Liver (tissue), 9 donors: ENCODE results near the gene IL6. TPM values are rescaled to one million over a fixed set of nuclear protein-coding genes. Genes with fewer than 3 reads are reported as not detected.

Experiments used
- DNase-seq: peaks from one replicate; pipeline ENCODE4 v3.0.0-alpha.2; 2017; ENCODE audit warnings: low spot score
- H3K27ac ChIP-seq, 2 donors: one replicate each; pipeline ENCODE4 v1.7.0; 2013; ENCODE audit warnings: inconsistent platforms in 2 of 2, low read length in 2 of 2, control low read depth in 1 of 2, low read depth in 1 of 2, mild to moderate bottlenecking in 1 of 2
- H3K27me3 ChIP-seq, 4 donors: one replicate each; pipeline versions ENCODE4 v1.6.1 to v1.7.0; 2013; ENCODE audit warnings: low read length in 3 of 4, inconsistent platforms in 1 of 4, mild to moderate bottlenecking in 1 of 4, moderate library complexity in 1 of 4; ENCODE audit not compliant: control insufficient read depth in 4 of 4, insufficient read depth in 4 of 4
- H3K36me3 ChIP-seq, 4 donors: one replicate each; pipeline versions ENCODE4 v1.6.1 to v1.7.0; 2013; ENCODE audit warnings: low read length in 3 of 4, mild to moderate bottlenecking in 3 of 4, low read depth in 1 of 4, moderate library complexity in 1 of 4; ENCODE audit not compliant: control insufficient read depth in 4 of 4, insufficient read depth in 3 of 4
- H3K4me1 ChIP-seq, 4 donors: one replicate each; pipeline versions ENCODE4 v1.6.1 to v1.7.0; 2013; ENCODE audit warnings: low read length in 3 of 4, mild to moderate bottlenecking in 3 of 4, moderate library complexity in 1 of 4; ENCODE audit not compliant: control insufficient read depth in 4 of 4, insufficient read depth in 4 of 4
- H3K4me3 ChIP-seq, 3 donors: one replicate each; pipeline versions ENCODE4 v1.6.1 to v1.7.0; 2013; ENCODE audit warnings: low read length in 3 of 3, control low read depth in 1 of 3, low read depth in 1 of 3, mild to moderate bottlenecking in 1 of 3
- H3K9ac ChIP-seq, 2 donors: one replicate each; pipeline ENCODE4 v1.7.0; 2013; ENCODE audit warnings: low read length in 2 of 2, mild to moderate bottlenecking in 2 of 2, moderate library complexity in 2 of 2, control low read depth in 1 of 2, low read depth in 1 of 2
- H3K9me3 ChIP-seq, 4 donors: one replicate each; pipeline versions ENCODE4 v1.6.1 to v1.7.0; 2013; ENCODE audit warnings: low read length in 3 of 4; ENCODE audit not compliant: control insufficient read depth in 4 of 4
- ATF3 ChIP-seq: IDR thresholded peaks from 2 replicates; pipeline ENCODE4 v1.6.1; 2016; ENCODE audit warnings: antibody characterized with exemption
- CTCF ChIP-seq: fragments of 150-350 bp; IDR thresholded peaks from 2 replicates; pipeline ENCODE4 v1.5.1; 2017; ENCODE audit warnings: improper control_type of control experiment, low read depth, low read length; ENCODE audit not compliant: missing input control
- EGR1 ChIP-seq, 2 donors: IDR thresholded peaks; 2 replicates each; pipeline ENCODE4 v1.6.1; 2016 to 2018; ENCODE audit warnings: antibody characterized with exemption in 2 of 2, low read depth in 2 of 2
- FOXA2 ChIP-seq: IDR thresholded peaks from 2 replicates; pipeline ENCODE4 v1.6.1; 2016; ENCODE audit warnings: antibody characterized with exemption
- GABPA ChIP-seq, 2 donors: IDR thresholded peaks in 1 of 2; conservative IDR thresholded peaks in 1 of 2; 2 replicates each; pipeline ENCODE4 v1.6.1; 2016; ENCODE audit warnings: antibody characterized with exemption in 2 of 2, mild to moderate bottlenecking in 1 of 2, moderate library complexity in 1 of 2
- HNF4A ChIP-seq, 2 donors: conservative IDR thresholded peaks; 2 replicates each; pipeline ENCODE4 v1.6.1; 2016; ENCODE audit warnings: antibody characterized with exemption in 2 of 2, mild to moderate bottlenecking in 2 of 2
- HNF4G ChIP-seq: IDR thresholded peaks from 2 replicates; pipeline ENCODE4 v1.6.1; 2016; ENCODE audit warnings: antibody characterized with exemption
- JUND ChIP-seq, 2 donors: IDR thresholded peaks; 2 replicates each; pipeline ENCODE4 v1.6.1; 2016; ENCODE audit warnings: antibody characterized with exemption in 2 of 2
- MAX ChIP-seq: IDR thresholded peaks from 2 replicates; pipeline ENCODE4 v1.6.1; 2016; ENCODE audit warnings: antibody characterized with exemption
- RAD21 ChIP-seq, 2 donors: IDR thresholded peaks; 2 replicates each; pipeline ENCODE4 v1.6.1; 2016; ENCODE audit warnings: antibody characterized with exemption in 2 of 2, mild to moderate bottlenecking in 2 of 2
- REST ChIP-seq: IDR thresholded peaks from 2 replicates; pipeline ENCODE4 v1.6.1; 2016; ENCODE audit warnings: antibody characterized with exemption, mild to moderate bottlenecking
- RXRA ChIP-seq, 2 donors: IDR thresholded peaks; 2 replicates each; pipeline ENCODE4 v1.6.1; 2017 to 2018; ENCODE audit warnings: antibody characterized with exemption in 2 of 2, mild to moderate bottlenecking in 1 of 2
- SP1 ChIP-seq: IDR thresholded peaks from 2 replicates; pipeline ENCODE4 v1.6.1; 2018; ENCODE audit warnings: antibody characterized with exemption, mild to moderate bottlenecking
- TAF1 ChIP-seq: conservative IDR thresholded peaks from 2 replicates; pipeline ENCODE4 v1.6.1; 2016; ENCODE audit warnings: antibody characterized with exemption, mild to moderate bottlenecking
- YY1 ChIP-seq: IDR thresholded peaks from 2 replicates; pipeline ENCODE4 v1.6.1; 2016; ENCODE audit warnings: antibody characterized with exemption, mild to moderate bottlenecking
- ZBTB33 ChIP-seq: IDR thresholded peaks from 2 replicates; pipeline ENCODE4 v1.6.1; 2016; ENCODE audit warnings: antibody characterized with exemption
- WGBS: extraction: QIAGEN DNeasy Blood & Tissue Kit; methylation state at CpG from one replicate; pipeline ENCODE4 v1.1.7; 2013; 5-methylcytosine and 5-hydroxymethylcytosine counted together
- polyA plus RNA-seq, 2 donors: library from polyadenylated mRNA; stranded (reverse) in 1 of 2; unstranded in 1 of 2; fragments of 200-250 nt in 1 of 2; fragments of >200 nt in 1 of 2; fragmentation: Nextera tagmentation in 1 of 2; extraction: Ambion mirVana in 1 of 2; gene quantifications; one replicate each; pipeline versions ENCODE4 v1.2.1 to v1.2.3, GENCODE V29; 2013 to 2015
- total RNA-seq, 2 donors: library from RNA; depleted of rRNA; stranded (reverse); fragments of >200 nt; gene quantifications; one replicate each; pipeline ENCODE4 v1.2.3, GENCODE V29; 2014
- donor health status: healthy.
- donor health status: healthy.
- donor health status: healthy.
- donor health status: healthy.
- donor health status: healthy.

Gene IL6
- total and polyA plus RNA-seq, 4 donors = 0.17 TPM; not detected in 3

GRCh38 chr7:22718911-22719420 lies 8.0 kb upstream of the IL6 start:
- H3K36me3 ChIP-seq = no peaks in the 10 kb centered on the region
- WGBS = 35% methylated on average over 1 of the region's 1 CpG
- DNase-seq = no peak
- no peaks in the 10 kb centered on the region for H3K9me3 ChIP-seq
- no peak overlapping the region for H3K9ac ChIP-seq
- H3K27ac ChIP-seq = no peak overlapping the region
- TF ChIP-seq TAF1 = no peak
- no peak for TF ChIP-seq JUND (IDR thresholded peaks at IDR 0.05)
- no peak for TF ChIP-seq EGR1 (IDR thresholded peaks at IDR 0.05; ENCODE audit: low read depth in 2 of 2)
- TF ChIP-seq RXRA (IDR thresholded peaks at IDR 0.05) = no peak
- TF ChIP-seq FOXA2 = no peak
- TF ChIP-seq MAX = no peak
- no peak for TF ChIP-seq REST
- no peak overlapping the region for H3K4me3 ChIP-seq
- peaks cover 1 to 13% (median 9%) of the 10 kb centered on the region in 4 donors for H3K4me1 ChIP-seq
- no peaks in the 10 kb centered on the region for H3K27me3 ChIP-seq

- H3K36me3 ChIP-seq = no peaks in the 10 kb centered on the region
- H3K27me3 ChIP-seq = no peaks in the 10 kb centered on the region
- no peaks in the 10 kb centered on the region for H3K9me3 ChIP-seq
- peaks cover 0 to 18% (median 15%) of the 10 kb centered on the region in 4 donors for H3K4me1 ChIP-seq
- no peak overlapping the region for H3K4me3 ChIP-seq
- no peak overlapping the region for H3K9ac ChIP-seq
- WGBS = 76% methylated on average over 3 of the region's 3 CpGs
- DNase-seq = no peak
- TF ChIP-seq RXRA (IDR thresholded peaks at IDR 0.05) = no peak
- no peak for TF ChIP-seq YY1
- TF ChIP-seq HNF4G = no peak
- no peak for TF ChIP-seq FOXA2
- no peak for TF ChIP-seq EGR1 (IDR thresholded peaks at IDR 0.05; ENCODE audit: low read depth in 2 of 2)
- no peak for TF ChIP-seq RAD21 (IDR thresholded peaks at IDR 0.05)
- no peak for TF ChIP-seq TAF1
- no peak for TF ChIP-seq MAX
- no peak for TF ChIP-seq REST
- no peak for TF ChIP-seq JUND (IDR thresholded peaks at IDR 0.05)
- no peak for TF ChIP-seq SP1
- TF ChIP-seq GABPA (IDR thresholded peaks at IDR 0.05 in 1 of 2, conservative IDR thresholded peaks at IDR 0.05 in 1 of 2) = no peak
- TF ChIP-seq ZBTB33 = no peak
- no peak for TF ChIP-seq HNF4A (conservative IDR thresholded peaks at IDR 0.05)
- no peak for TF ChIP-seq ATF3
- no peak for TF ChIP-seq CTCF
- H3K27ac ChIP-seq = no peak overlapping the region
Observed at GRCh38 chr7:22720791-22721786, 5.9 kb upstream of the IL6 start.
